GM19035 (cell line): Measurements from ENCODE around the gene DDR1.
A peak's percentile ranks its signal among the peaks of the same experiment; 100 is the strongest.
"Not testable (repeated sequence)": the region's sequence is repeated elsewhere in the genome, so short reads cannot be mapped to it uniquely, and the experiment has no call there.

Source experiments
- ATAC-seq: cut with Tn5 transposase; IDR thresholded peaks from one replicate; pipeline ENCODE4 v1.9.1; 2021; ENCODE audit not compliant: unreplicated experiment

DDR1 gene

DNA sequence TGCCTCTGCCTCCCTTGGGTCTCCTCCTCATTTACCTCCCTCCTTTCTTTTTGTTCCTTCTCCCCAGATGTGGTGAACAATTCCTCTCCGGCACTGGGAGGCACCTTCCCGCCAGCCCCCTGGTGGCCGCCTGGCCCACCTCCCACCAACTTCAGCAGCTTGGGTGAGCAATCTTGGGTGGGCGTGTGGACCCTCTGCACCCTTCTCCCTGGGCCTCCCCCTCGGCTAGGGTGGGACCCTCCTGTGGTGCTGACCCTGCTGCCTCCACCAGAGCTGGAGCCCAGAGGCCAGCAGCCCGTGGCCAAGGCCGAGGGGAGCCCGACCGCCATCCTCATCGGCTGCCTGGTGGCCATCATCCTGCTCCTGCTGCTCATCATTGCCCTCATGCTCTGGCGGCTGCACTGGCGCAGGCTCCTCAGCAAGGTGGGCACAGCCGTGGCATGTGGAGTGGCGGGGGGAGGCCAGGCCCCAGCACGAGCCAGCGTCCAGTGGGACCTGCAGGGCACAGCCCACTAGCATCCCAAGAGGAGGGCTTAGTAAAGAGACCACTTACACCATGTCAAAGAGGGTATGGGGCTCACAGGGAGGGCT, 8.8 kb downstream of the DDR1 start:
- no peak for ATAC-seq

DNA sequence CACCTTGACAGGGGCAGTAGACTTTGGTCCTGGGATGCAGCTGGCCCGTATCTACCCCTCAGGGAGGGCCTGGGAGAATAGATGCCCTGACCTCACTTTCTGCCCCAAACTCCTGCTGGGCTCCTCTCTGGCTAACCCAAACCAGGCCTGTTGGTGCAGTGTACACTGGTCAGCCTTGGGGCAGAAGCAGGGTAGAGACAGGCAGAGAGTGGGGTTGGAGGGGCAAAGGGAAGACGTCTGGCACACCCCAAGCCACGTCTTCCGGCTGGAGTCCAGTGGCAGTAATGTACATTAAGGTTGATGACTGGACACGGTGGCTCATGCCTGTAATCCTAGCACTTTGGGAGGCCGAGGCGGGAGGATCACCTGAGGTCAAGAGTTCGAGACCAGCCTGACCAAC, 9.3 kb downstream of the DDR1 start:
- ATAC-seq, result no peak

DNA sequence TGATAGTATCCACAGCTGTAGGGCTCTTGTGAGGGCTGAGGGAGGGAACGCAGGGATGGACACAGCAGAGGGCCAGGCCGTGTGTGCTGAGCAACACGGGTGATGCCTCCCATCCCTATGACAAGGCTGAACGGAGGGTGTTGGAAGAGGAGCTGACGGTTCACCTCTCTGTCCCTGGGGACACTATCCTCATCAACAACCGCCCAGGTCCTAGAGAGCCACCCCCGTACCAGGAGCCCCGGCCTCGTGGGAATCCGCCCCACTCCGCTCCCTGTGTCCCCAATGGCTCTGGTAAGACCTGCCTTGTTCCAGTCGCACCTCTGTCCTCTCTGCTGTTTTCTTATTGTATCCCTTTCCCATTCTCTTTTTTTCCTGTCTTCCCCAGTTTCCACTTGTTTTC, 10.1 kb downstream of the DDR1 start:
- no peak for ATAC-seq

DNA sequence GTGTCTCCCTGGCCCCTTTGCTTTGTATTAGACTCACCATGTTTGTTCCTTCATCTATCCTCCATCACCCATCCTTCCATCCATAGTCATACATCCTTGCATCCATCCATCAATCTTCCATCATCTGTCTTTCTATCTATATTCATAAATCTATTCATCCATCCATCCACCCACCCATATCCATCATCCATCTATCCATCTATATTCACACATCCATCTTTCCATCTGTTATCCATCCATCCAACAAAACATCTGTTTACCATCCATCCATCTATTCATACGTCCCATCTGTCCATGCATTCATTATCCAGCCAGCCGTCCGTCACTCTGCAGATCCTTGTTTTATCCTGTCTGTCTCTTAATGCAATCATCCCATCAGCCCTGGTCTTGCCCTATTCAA, 10.6 kb downstream of the DDR1 start:
- no peak for ATAC-seq

DNA sequence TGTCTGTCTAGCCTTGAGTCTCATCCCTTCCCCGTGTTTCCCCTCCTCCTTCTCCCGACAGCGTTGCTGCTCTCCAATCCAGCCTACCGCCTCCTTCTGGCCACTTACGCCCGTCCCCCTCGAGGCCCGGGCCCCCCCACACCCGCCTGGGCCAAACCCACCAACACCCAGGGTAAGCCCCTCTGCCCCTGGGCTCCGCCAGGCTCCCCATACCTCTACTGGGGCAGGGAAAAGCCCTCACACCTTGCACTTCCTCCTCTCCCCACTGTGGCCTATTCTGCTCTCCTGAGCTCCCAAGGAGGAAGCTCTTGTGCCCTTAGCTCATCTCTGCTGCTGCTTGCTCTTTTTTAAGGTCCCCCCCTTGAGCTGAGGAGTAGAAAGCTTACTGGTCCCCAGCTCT, 11.0 kb downstream of the DDR1 start:
- no peak for ATAC-seq

DNA sequence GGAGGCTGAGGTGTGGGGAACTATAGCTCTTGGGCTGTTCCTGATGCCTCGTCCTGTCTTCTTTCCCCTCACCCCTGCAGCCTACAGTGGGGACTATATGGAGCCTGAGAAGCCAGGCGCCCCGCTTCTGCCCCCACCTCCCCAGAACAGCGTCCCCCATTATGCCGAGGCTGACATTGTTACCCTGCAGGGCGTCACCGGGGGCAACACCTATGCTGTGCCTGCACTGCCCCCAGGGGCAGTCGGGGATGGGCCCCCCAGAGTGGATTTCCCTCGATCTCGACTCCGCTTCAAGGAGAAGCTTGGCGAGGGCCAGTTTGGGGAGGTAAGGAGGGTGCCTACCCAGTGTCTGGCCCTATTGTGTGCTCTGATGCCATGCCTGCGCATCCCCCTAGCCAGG, 12.2 kb downstream of the DDR1 start:
- ATAC-seq, result no peak

DNA sequence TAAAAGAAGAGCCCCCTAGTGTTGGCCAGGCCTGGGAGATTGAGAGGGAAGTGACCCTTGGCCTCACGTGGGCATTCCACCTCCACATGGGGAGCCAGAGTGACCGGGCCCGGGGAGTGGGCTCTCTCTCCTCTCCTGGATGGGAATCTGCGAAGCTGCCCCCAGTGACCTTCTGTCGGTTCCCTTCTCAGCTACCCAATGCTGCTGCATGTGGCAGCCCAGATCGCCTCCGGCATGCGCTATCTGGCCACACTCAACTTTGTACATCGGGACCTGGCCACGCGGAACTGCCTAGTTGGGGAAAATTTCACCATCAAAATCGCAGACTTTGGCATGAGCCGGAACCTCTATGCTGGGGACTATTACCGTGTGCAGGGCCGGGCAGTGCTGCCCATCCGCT, 13.6 kb downstream of the DDR1 start:
- ATAC-seq, result no peak

DNA sequence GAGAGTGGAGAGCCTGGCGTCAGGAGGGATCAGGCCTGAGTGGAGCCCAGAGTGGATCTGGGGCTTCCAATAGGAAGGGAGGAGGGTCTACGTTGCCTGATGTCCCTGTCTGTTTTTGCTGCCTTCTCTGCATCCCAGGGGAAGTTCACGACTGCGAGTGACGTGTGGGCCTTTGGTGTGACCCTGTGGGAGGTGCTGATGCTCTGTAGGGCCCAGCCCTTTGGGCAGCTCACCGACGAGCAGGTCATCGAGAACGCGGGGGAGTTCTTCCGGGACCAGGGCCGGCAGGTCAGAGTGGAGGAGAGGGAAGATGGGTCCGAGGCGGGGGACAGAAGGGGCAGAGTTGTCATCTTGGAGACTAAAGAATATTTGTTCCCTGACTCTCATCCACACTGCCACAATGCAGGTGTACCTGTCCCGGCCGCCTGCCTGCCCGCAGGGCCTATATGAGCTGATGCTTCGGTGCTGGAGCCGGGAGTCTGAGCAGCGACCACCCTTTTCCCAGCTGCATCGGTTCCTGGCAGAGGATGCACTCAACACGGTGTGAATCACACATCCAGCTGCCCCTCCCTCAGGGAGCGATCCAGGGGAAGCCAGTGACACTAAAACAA, 14.5 kb downstream of the DDR1 start:
- no peak for ATAC-seq

DNA sequence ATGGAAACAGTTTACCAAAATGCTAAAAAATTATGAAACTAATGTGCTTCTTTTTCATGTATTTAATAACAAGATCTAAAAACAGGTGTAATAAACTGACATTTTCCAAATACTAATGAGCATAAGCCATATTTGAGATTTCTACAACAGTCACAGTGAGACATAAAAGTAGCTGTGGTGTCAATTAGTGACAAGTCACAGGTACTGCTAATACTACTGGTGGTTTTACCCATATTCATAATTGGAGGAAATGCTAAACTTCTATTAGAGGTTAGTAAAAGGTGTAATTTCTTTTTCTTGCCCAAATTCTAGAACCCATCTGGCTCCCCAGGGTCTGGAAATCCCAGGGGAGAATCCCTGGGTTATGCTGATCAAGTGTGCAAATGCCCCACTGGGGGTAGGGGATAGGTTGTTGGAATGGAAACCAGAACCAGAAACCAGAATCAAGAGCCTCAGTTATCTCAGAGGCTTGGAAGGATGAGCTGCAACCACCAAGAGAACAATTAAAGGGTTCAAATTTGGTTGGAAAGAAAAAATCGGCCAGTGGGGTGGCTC, 16.6 kb downstream of the DDR1 start:
- no peak for ATAC-seq

DNA sequence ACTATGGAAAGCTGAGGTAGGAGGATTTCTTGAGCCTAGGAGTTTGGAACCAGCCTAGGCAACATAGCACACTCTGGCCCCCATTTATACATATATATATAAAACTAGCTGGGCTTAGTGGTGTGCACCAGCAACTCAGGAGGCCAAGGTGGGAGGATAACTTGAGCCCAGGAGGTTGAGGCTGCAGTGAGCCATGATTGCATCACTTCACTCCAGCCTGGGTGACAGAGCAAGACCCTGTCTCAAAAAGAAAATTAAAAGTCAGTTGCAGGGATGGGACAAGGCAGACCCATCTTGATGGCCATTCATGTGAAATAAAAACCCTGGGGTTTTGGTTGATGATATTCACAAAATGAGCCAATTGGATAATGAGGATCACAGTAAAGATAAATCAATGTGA, 17.1 kb downstream of the DDR1 start:
- no peak for ATAC-seq

DNA sequence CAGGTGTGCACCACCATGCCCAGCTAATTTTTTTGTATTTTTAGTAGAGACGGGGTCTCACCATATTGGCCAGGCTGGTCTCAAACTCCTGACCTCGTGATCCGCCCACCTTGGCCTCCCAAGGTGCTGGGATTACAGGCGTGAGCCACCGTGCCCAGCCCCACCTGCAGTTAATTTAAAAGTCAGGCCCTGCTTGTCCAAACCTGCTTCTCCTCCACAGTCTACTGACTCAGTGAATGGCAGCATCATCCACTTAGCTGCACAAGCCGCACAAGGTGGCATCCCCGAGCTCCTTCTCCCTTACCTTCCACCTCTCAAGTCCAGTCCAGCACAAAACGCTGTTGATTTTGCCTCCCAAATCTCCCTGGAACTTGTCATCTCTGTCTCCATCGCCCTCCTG, 17.9 kb downstream of the DDR1 start:
- ATAC-seq, result not testable (repeated sequence)

DNA sequence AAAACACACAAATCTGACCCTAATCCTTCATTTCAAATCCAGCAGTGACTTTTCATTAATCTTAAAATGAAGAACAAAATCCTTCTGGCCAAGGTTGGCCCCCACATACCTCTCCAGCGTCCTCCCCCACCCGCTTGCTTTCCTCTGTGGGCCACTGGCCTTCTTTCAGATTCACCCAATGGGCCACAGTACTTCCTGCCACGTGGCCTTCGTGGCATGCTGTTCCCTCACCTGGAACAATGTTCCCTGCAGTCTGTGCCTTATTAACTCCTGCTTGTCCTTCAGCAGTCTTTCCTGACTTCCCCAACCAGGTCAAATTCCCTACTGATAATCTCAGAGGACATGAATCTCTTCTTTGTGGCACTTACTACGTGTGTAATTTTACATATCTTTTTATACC, 18.4 kb downstream of the DDR1 start:
- no peak for ATAC-seq

DNA sequence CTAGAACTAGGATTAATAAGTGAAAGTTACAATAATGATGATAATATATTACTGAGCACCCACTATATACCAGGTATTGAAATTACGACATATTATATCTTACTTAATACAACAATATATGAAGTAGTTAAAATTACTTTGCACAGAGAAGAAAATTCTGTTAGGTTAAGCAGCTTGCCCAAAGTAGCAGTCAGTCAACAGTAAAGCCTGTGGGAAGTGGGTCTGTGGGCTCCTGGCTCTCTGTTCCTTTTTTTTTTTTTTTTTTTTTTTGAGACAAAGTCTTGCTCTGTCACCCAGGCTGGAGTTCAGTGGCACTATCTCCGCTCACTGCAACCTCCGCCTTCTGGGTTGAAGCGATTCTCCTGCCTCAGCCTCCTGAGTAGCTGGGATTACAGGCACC, 18.9 kb downstream of the DDR1 start:
- ATAC-seq, result no peak

DNA sequence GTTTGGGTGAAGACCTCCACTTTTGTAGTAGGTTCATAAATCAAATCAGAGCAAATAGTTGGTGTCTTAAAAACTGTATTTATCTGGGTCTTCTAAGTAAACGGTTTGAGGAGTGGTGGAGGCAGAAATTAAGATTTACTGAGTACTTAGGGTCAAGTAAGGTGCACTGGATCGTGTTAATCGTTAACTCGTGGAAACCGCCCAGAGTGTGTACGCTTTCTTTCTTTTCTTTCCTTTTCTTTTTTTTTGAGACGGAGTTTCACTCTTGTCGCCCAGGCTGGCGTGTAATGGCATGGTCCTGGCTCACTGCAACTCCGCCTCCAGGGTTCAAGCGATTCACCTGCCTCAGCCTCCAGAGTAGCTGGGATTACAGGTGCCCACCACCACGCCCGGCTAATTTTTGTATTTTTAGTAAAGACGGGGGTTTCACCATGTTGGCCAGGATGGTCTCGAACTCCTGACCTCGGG, 23.0 kb downstream of the DDR1 start:
- ATAC-seq, result not testable (repeated sequence)

DNA sequence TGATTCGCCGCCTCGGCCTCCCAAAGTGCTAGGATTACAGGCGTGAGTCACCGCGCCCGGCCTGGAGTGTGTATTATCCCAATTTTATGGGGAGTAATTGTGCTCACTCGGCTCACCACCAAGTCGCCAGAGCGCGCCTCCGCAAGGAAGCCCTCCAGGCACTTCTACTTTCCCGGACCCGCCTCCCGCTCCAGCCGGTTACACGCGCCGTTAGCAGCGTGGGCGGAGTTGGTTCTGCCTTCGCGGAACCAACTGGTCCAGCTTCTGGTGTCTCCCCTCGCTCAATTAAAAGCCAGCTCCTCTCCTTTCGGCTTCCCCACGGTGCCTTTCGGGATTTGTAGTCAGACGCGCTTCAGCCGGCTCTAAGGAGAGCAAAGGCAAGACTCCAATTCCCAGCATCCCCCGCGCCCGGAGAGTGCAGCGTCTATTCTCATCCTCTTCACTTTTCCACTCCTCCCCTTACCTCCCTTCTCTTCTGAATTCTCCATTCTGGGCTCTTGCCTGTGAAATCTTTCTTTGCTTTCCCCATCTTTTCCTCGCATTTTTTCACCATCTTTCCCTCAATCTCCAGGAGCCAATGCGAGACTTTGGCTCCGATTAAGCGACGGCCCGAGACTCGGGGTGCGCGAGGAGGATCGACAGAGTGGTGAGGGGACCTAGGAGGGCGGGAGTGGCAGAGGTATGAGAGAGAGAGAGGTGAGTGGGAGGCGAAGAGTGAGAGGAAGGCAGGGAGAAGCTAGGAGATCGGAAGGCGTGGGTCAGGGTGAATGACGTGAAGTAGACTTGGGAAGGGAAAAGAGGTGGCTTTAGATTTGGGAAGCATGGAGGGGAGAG, 23.7 kb downstream of the DDR1 start, which contains the start of gene GTF2H4:
GTF2H4 (plus strand) TSS at position 450 of the 834 bp plus-strand sequence.
- ATAC-seq, result peak; percentile 96

DNA sequence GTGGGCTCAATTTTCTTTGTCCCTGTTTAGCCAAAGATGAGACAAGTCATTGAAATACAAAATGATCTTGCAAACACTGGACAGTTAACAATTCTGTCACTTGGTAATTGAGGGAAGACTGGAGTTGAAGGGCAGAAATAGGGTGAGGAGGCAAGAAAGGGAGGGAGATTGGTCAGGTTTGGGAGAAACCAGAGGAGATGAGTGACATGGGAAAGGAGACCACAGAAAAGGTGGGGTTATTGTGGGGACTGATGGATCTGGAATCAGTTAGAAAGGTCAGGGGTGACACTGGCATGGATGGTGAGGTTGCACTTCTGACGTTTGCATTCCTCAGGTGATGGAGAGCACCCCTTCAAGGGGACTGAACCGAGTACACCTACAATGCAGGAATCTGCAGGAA, 24.4 kb downstream of the DDR1 start:
- no peak for ATAC-seq

DNA sequence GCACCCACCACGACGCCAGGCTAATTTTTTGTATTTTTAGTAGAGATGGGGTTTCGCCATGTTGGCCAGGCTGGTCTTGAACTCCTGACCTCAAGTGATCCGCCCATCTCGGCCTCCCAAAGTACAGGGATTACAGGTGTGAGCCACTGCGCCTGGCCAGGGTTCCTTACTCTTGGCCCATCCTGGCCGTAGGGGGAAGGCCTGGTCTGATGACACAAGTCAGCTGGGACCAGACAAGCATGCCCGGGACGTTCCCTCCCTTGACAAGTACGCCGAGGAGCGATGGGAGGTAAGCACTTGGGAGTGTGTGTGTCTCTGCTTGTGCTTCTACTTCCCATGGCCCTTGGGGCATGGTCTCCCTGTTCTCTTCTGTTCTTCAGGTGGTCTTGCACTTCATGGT, 26.2 kb downstream of the DDR1 start:
- not testable (repeated sequence) for ATAC-seq

DNA sequence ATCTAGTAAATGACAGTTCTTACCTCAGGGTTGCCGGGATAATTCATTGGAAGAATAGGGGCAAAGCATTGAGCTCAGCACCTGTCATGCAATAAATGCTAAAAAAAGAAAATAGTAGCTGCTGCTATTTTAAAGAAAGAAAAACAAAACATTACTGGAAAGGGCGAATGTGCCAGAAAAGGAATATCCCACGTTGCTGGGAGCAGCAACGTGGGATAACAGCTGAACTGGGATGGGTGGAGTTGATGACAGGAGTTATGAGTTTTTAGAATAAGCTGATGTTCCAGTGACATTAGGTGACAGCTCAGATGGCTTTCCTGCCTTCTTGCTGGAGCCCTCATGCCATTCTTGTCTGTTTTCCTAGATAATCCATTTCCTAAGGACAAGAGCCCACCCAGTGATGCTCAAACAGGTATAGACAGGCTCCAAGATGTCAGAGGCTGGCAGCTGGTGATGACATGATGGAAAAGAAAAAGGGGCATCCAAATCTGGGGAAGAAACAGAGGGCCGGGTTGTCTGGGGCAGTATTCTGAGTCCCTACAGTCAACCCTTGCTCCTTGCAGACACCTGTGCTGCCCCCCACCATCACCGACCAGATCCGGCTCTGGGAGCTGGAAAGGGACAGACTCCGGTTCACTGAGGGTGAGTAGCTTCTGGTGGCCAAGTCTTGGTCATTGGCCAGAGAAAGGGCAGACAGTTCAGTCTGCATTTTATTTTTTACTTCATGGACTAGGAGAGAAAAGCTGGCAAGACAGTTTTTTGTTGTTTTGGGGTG, 28.6 kb downstream of the DDR1 start:
- no peak for ATAC-seq

DNA sequence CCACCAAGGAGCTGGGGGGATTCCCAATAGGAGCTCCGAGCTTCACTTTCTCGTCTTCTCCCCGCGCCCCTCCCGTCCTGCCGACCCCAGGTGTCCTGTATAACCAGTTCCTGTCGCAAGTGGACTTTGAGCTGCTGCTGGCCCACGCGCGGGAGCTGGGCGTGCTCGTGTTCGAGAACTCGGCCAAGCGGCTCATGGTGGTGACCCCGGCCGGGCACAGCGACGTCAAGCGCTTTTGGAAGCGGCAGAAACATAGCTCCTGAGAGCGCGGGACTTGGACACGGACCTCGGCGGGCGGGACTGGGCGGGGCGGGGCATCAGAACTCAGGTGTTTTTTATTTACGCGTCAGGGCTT, 29.4 kb downstream of the DDR1 start:
- ATAC-seq, result peak; percentile 13

DNA sequence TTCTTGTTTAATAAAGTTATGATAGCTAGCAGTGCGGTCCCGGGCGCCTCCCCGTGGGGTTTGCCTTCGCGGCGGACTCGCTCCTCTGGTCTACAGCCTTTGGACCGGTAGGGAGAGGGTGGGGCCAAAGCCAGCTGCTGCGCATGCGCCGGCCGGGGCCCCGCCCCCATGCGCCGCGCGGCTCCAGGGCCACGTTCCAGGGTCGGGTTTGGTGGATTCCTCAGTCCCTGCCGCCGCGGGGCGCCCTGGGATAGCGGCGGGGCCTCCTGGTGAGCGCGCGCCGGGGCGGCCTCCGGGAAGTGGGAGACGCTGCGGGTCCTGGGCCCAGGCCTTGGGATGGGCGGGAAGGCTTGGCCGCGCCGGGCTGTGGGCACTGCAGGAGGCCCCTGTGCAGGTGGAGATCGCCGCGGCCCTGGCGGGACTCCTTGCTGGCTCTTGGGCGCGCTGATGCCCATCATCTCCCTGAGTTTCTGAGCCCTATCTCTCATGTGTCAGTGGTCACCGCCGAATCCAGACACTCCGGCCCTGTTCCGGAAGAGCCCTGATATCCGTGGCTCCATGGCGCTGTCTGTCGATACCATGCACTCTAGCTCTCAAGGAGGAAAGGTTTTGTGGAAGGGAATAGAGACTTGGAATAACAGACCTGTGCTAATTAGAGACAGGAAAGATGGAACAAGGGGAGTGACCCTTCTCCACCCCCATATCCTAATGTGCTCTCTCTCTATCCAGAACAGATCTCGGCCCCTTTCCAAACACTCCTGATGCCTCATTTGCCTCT, 29.9 kb downstream of the DDR1 start, which contains the start of gene VARS2:
VARS2 (plus strand) TSS at position 163 of the 778 bp plus-strand sequence; CDS start at position 762, 599 bp downstream.
- ATAC-seq, result peak; percentile 89
